ENCODE measurements around the gene TRIM48. TPM values are rescaled to one million over a fixed set of nuclear protein-coding genes. Genes with fewer than 3 reads are reported as not detected.
"Not testable (repeated sequence)": the region's sequence is repeated elsewhere in the genome, so short reads cannot be mapped to it uniquely, and the experiment has no call there.

Gene TRIM48, protein sequence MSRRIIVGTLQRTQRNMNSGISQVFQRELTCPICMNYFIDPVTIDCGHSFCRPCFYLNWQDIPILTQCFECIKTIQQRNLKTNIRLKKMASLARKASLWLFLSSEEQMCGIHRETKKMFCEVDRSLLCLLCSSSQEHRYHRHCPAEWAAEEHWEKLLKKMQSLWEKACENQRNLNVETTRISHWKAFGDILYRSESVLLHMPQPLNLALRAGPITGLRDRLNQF
- not detected for total RNA-seq

DNA sequence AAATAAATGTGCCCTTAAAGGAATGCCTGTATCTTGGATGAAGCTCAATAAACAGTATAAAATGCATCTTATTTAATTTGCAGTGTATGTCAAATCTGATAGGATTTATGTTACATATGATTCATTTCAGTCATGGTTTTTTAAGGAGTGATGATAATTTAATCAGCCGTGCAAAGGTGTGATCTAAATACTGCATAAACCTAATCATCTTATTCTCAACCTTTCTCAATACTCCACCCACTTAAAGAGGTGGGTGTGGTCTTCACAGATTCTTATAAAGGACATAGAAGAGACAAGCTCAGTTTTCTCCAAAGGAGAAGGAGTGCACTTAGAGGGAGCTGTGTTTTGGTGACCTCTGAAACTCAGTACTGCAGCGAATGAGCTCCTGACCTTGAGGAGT is at the start of gene TRIM48:
Gene TRIM48 (plus strand): TSS at position 301 of the 400 bp plus-strand sequence. CDS start 113 bp downstream, outside the sequence.
- H3K27ac Mint-ChIP-seq; ATAC-seq; H3K4me3 Mint-ChIP-seq; H3K4me1 Mint-ChIP-seq (ENCODE audit: low read depth in 2 of 2); H3K27me3 Mint-ChIP-seq; DNase-seq (ENCODE audit: low spot score): not testable (repeated sequence)
- peaks cover 29% of the 10 kb centered on the region for H3K36me3 Mint-ChIP-seq
- H3K9me3 Mint-ChIP-seq, result peaks cover 18% of the 10 kb centered on the region

DNA sequence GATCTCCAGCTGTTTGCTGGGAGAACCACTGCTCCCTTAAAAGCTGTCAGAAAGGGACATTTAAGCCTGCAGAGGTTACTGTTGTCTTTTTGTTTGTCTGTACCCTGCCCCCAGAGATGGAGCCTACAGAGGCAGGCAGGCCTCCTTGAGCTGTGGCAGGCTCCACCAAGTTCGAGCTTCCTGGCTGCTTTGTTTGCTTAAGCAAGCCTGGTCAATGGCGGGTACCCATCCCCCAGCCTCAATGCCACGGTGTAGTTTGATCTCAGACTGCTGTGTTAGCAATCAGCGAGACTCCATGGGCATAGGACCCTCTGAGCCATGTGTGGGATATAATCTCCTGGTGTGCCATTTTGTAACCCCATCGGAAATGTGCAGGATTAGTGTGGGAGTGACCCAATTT is 23.6 kb upstream of the TRIM48 start:
- not testable (repeated sequence) for ATAC-seq; H3K27me3 Mint-ChIP-seq; DNase-seq (ENCODE audit: low spot score); H3K27ac Mint-ChIP-seq; H3K4me3 Mint-ChIP-seq; H3K4me1 Mint-ChIP-seq (ENCODE audit: low read depth in 2 of 2)
- Mint-ChIP-seq H3K9me3 (peaks cover 32% of the 10 kb centered on the region), H3K36me3 (peaks cover 30% of the 10 kb centered on the region)

DNA sequence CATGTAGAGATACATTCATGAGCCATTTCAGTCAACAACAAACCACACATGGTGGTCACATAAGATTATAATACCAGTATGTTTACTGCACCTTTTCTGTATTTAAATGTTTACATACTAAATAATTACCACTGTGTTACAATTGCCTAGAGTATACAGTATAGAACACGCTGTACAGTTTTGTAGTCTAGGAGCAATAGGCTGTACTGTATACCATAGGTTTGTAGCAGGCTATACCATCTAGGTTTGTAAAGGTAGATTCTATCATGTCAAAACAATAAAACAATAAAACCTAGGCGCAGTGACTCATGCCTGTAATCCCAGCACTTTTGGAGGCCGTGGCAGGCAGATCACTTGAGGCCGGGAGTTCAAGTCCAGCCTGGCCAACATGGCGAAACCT is 1.1 kb downstream of the TRIM48 start:
- Mint-ChIP-seq H3K4me3 (no peak overlapping the region), H3K27ac (no peak overlapping the region), H3K9me3 (peaks cover 26% of the 10 kb centered on the region), H3K27me3 (no peaks in the 10 kb centered on the region), H3K36me3 (peaks cover 25% of the 10 kb centered on the region), H3K4me1 (ENCODE audit: low read depth in 2 of 2) (no peaks in the 10 kb centered on the region)
- DNase-seq (ENCODE audit: low spot score), result no peak
- no peak for ATAC-seq

Other genes starting within 250 kb of the TRIM48 start
- not detected for gene OR4A16, start 81.0 kb downstream of the TRIM48 start, total RNA-seq
- gene OR4A15, start 105.8 kb downstream of the TRIM48 start, total RNA-seq, result not detected